HepG2 (cell line): ENCODE data around the gene ABCC1. TPM values are rescaled to one million over a fixed set of nuclear protein-coding genes. Genes with fewer than 3 reads are reported as not detected.
A peak's percentile ranks its signal among the peaks of the same experiment; 100 is the strongest.

Source experiments
- E2F1 ChIP-seq: sonication (generic); formaldehyde crosslinking; IDR thresholded peaks from 2 replicates; pipeline ENCODE4 v1.5.0; 2020; ENCODE audit warnings: missing genetic modification reagents
- HMGXB3 ChIP-seq: sonication (generic); formaldehyde crosslinking; IDR thresholded peaks from 2 replicates; pipeline ENCODE4 v1.4.0; 2020; ENCODE audit warnings: missing genetic modification reagents, borderline replicate concordance
- MAX ChIP-seq: IDR thresholded peaks from 2 replicates; pipeline ENCODE4 v1.6.1; 2012; ENCODE audit warnings: inconsistent platforms
- MYC ChIP-seq: sonication (generic); formaldehyde crosslinking; IDR thresholded peaks from 2 replicates; pipeline ENCODE4 v1.9.0; 2021; ENCODE audit warnings: missing genetic modification reagents, borderline replicate concordance
- POLR2G ChIP-seq: fragments of 200-400 bp; formaldehyde crosslinking; IDR thresholded peaks from 2 replicates; pipeline ENCODE4 v1.6.1; 2018; ENCODE audit warnings: mild to moderate bottlenecking, low read depth, low read length, moderate library complexity
- RBM22 ChIP-seq: fragments of 200-400 bp; formaldehyde crosslinking; optimal IDR thresholded peaks from 2 replicates; pipeline ENCODE3; 2017; ENCODE audit warnings: mild to moderate bottlenecking, low read length, moderate library complexity
- SNAPC4 ChIP-seq: sonication (generic); formaldehyde crosslinking; IDR thresholded peaks from 2 replicates; pipeline ENCODE4 v1.4.0; 2020; ENCODE audit warnings: mild to moderate bottlenecking, missing genetic modification reagents
- SP4 ChIP-seq: sonication (generic); formaldehyde crosslinking; IDR thresholded peaks from 2 replicates; pipeline ENCODE4 v1.8.1; 2023; ENCODE audit warnings: mild to moderate bottlenecking, missing genetic modification reagents
- TOE1 ChIP-seq: sonication (generic); formaldehyde crosslinking; IDR thresholded peaks from 2 replicates; pipeline ENCODE4 v1.4.0; 2020; ENCODE audit warnings: mild to moderate bottlenecking, missing genetic modification reagents
- ZFP36L1 ChIP-seq: sonication (generic); formaldehyde crosslinking; IDR thresholded peaks from 2 replicates; pipeline ENCODE4 v1.8.0; 2022; ENCODE audit warnings: mild to moderate bottlenecking, missing genetic modification reagents, moderate library complexity
- ZFX ChIP-seq: sonication (generic); formaldehyde crosslinking; IDR thresholded peaks from 2 replicates; pipeline ENCODE4 v1.4.0; 2020; ENCODE audit warnings: mild to moderate bottlenecking, low read depth, missing genetic modification reagents, moderate library complexity
- ZNF335 ChIP-seq: sonication (generic); formaldehyde crosslinking; IDR thresholded peaks from 2 replicates; pipeline ENCODE4 v1.4.0; 2020; ENCODE audit warnings: missing genetic modification reagents
- polyA plus RNA-seq, 8 experiments: library from polyadenylated mRNA; depleted of rRNA in 3 of 8; stranded (reverse) in 7 of 8; unstranded in 1 of 8; fragments of >200 nt; fragmentation: Illumina TruSeq in 4 of 8; extraction: Trizol in 4 of 8; gene quantifications; 2 replicates each; pipeline versions ENCODE4 v1.2.1 to v1.2.3, GENCODE V29; 2011 to 2016; ENCODE audit warnings: low read depth in 4 of 8, missing spikeins in 1 of 8, mixed read lengths in 1 of 8; ENCODE audit not compliant: insufficient read depth in 1 of 8
- total RNA-seq, 5 experiments: library from RNA; depleted of rRNA; stranded (reverse); fragments of >200 nt; fragmentation: Illumina TruSeq; extraction: Trizol; gene quantifications; 2 replicates each; pipeline ENCODE4 v1.2.3, GENCODE V29; 2016; ENCODE audit warnings: low read depth in 1 of 5

The ABCC1 gene
- total and polyA plus RNA-seq, 2 of the 13 experiments (the other 11 are each of a cell fraction or from before 2014, with no cell fraction given): 13.0 to 30.6 TPM

- TF ChIP-seq POLR2G: peak; percentile 51
- TF ChIP-seq RBM22: peak; percentile 99
- 0 out of 2 replicates have a peak, but pooled peaks have one; percentile 19 for TF ChIP-seq ZFX
- TF ChIP-seq HMGXB3 (CRISPR knock-in tag): 0 out of 2 replicates have a peak, but pooled peaks have one; percentile 20
- TF ChIP-seq MAX: 0 out of 2 replicates have a peak, but pooled peaks have one; percentile 32
- no peak for TF ChIP-seq SNAPC4 (CRISPR knock-in tag)
- TF ChIP-seq ZFP36L1 (CRISPR knock-in tag): peak; percentile 78; the same call in 1 of the 2 replicates
- TF ChIP-seq SP4: peak; percentile 38; the same call in 1 of the 2 replicates
- TF ChIP-seq TOE1 (CRISPR knock-in tag): no peak
- no peak for TF ChIP-seq E2F1 (CRISPR knock-in tag)
- 0 out of 2 replicates have a peak, but pooled peaks have one; percentile 25 for TF ChIP-seq MYC (CRISPR knock-in tag)
- TF ChIP-seq ZNF335 (CRISPR knock-in tag): no peak
These were observed 198.0 kb downstream of the ABCC1 start (continued) for GRCh38 chr16:16147316-16147999.
